SHP77 treated with DMSO at 0.1 percent for 48 hours (cell line): ENCODE results near the gene EDEM3.
"Not testable (repeated sequence)": the region's sequence is repeated elsewhere in the genome, so short reads cannot be mapped to it uniquely, and the experiment has no call there.

Experiments
- DNase-seq: peaks from one replicate; lab custom pipeline; 2025; lab: John Stamatoyannopoulos, UW

Gene EDEM3

GRCh38 chr1:184754476-184755225 lies at the start of gene EDEM3:
Gene EDEM3, minus strand, starts transcription at chr1:184754858. Its CDS starts 212 bp downstream, at chr1:184754646.
- DNase-seq, result peak; percentile 99

DNA sequence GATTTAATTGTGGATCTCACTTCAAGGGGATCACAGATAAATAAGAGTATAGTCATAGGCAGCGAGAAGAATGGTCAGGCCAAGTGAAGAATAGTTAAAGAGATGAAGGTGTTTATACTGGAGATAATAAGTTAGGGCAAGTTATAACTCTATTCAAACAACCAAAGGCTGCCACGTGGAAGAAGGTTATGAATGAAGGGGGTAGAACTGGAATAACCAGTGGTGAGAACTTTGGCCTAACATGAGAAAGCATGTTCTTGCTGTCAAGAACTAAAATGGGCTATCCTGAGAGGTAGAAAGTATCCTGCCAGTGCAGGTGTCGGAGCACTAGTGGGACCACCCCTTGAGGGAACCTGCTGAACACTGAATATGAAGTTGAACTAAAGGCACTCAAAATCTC lies 49.6 kb upstream of the EDEM3 start:
- no peak for DNase-seq

GRCh38 chr1:184803180-184803492 lies 48.5 kb upstream of the EDEM3 start:
- no peak for DNase-seq

DNA sequence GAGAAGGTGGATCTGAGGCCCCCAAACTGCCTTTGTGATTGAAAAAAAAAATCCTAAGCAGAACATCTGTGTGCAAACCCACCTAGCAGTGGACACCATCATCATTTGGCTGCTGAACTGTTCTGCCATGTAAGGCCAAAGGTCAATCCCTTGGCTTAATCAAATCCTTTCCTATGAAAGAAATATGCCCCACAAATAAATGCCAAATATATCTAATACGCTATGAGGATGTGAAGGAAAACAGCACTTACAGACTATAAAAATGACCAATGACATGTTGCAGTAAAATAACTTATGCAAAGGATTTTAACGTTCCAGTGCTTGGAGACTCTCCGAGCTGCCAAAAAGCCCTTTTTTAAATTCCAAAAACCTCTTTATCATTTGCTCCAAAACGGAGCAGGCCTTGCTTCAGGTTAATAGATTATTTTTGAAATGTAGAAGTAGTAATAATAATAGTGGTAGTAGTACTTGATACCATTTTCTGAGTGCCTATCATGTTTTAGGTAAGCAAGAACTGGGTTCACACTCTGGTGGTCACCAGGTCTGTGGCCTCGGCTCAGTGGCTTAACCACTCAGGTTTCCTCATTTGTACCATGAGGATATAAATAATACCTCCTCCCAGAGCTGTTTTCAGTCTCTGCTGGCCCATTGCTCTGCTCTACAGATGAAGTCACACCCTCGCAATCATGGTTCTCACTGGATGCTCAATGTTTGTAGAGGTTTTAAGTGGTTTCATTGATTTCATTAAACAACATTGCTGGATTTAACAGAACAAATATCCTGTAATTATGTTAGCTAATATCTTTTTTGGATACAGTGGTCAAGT lies 47.9 kb upstream of the EDEM3 start:
- DNase-seq, result peak; percentile 20

GRCh38 chr1:184801503-184801902 lies 46.8 kb upstream of the EDEM3 start:
- no peak for DNase-seq

DNA sequence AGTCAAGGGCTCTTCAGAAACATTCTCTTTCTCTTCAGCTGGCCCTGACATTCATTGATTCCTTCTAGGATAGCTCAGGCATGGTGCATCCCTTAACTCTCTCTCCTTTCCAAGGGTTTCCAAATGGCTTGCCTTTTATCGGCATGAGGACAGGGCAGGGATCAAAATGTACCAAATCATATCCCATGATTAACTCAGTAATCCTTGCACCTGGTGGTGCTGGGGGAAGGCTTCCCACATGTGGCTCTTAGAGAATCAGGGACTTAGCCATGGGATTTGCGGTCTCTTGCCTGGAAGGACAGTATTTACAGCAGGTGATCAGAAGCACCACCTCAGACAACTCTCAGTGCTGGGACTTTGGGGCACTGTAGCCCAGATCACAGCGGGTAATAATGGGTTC lies 46.2 kb upstream of the EDEM3 start:
- DNase-seq, result no peak

DNA sequence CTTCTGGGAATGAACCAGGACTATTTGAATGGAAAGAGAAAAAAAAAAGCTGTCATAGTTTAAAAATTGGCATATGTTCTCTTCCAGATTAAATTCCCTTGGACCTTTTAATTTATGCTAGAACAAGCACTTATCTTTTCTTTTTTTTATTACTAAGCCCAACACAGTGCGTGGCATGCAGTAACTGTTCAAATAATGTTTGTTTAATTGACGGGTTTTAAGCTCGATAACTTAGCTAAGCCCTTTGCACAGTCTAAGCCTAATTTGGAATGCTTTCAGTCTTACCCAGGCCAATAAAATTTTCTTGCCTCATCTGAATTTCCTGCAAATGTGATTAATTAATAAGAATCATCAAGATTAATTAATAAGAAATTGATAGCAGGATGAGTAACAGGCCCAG lies 39.3 kb upstream of the EDEM3 start:
- no peak for DNase-seq

GRCh38 chr1:184792450-184792969 lies 37.9 kb upstream of the EDEM3 start:
- no peak for DNase-seq

DNA sequence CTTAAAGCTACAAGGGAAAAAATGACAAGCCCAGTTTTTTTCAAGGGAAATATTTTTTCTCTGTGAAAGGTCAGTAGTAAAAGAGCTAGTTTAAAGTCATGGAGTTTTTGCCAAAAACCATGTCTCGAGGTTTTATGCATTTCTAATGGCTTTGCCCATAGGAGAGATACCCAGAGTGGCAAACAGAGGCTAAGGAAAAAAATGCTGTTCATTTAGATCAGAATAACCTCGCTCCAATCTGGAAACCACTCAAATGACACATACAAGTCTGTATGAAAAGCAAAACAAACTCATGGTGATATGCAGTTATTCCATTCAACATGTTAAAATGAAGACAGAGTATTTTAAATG lies 36.9 kb upstream of the EDEM3 start:
- no peak for DNase-seq

DNA sequence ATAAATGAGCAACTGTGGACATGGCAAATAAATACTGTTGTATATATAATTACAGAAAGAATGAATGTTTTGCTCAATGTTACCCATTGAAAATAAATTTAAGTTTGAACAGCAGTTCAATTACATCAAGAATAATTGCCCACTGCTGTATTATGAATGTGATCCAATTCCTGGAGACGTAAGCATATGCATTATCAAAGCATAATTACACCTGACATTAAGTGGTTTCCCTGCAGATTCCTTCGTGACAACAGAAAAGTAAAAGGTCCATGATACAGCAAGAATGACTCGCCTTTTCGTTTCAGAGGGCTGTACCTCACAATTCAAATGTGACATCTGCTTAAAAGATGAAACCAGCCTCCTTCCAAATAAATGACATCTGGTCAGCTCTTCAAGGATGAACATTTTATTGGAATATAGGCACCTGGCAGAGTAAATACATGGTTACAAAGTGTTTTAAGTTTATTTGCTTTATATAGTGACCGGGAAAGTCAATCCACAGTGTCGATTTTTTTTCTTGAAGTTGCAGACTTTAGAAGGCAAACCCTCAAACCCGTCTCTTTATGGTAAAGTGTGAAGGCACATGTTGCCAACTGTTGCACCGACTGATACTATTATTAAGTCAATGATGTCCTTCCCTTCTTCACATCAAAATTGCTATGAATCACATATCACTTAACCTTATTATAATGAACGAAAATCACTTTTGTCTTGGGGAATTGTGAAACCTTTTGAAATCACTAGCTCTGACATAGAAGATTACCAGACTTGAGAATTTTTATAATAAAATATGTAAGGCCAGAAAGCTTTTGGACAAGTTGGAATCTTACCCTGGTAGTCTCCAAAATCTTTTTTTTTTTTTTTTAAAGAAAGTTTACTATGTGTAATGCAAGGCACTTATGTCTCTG lies 36.2 kb upstream of the EDEM3 start:
- no peak for DNase-seq

GRCh38 chr1:184789884-184790283 lies 35.2 kb upstream of the EDEM3 start:
- no peak for DNase-seq

- no peak for DNase-seq
Observed at GRCh38 chr1:184788970-184789369, 34.3 kb upstream of the EDEM3 start.

DNA sequence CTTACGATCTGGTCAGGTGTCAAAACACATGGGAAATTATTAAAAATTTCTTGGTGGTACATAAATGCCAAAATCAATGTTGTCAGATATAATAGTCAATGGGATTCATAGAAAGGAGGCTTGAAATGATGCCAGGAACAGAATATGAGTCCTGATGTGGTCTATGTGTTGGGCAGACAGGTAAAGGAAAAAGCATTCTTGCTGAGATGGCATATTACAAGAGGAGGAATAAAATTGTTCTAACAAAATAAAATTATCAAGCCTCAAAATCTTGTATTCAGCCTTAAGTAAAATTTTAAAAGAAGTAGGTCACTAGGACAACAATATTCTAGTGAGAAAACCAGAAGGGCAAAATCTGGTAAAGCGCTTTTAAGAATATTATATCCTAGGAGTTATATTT lies 30.9 kb upstream of the EDEM3 start:
- DNase-seq, result no peak

GRCh38 chr1:184783723-184784122 lies 29.1 kb upstream of the EDEM3 start:
- not testable (repeated sequence) for DNase-seq

- no peak for DNase-seq
Observed at GRCh38 chr1:184781941-184782340, 27.3 kb upstream of the EDEM3 start.

DNA sequence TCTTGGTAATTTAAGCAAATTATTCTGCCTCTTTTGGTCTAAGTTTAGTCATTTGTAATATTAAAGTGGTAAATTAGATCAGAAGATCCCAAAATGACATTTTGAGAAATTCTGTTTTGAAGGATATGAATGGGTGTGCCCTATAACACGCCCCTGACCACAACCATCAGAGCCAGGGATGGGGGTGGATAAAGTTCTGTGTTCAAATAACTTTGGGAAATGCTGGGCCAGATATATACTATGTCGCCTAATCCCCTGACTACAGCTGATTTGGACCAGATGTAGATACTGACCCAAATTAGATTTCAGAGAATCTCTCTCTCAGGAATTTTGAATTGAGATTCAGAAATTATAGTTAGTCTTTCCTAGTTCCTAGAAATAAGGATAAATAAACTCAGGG lies 21.2 kb upstream of the EDEM3 start:
- DNase-seq, result no peak

DNA sequence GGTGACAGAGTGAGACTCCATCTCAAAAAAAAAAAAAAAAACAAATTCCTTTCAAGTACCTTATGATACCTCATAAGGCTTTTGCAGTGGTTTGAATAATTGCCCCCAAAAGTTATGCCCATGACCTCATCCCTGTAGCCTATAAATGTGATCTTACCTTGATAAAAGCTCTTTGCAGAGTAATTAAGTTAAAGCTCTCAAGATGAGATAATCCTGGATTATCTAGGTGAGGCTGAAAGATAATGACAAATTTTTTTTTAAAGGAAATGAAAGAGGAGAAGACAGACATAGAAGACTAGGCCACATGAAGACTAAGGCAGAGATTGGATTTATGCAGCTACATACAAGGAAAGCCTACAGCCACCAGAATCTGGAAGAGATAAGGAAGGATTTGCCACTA lies 20.7 kb upstream of the EDEM3 start:
- DNase-seq, result no peak

DNA sequence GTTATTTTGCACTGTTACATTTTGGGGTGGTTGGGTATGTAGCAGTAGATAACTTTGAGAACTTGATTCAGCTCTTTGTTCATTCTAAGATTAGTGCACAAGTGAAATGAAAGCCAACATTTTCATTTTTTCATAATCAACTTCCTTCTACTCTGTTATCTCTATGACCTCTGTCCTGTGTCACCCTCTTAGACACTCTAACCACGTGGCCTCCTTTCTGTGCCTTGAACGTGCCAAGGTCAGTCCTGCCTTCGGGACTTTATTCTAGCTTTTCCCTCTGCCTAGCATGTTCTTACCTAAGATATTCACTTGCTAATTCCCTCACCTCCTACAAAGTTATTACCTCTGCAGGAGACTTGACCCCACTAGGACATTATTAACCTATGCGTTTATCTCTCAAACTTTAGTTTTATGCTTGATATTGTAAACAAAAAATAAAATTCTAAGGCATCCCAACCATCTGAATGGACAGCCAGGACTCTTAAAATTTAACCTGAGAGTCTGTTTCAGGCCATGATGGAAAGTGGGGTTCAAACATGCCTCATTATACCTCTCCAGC lies 19.2 kb upstream of the EDEM3 start:
- DNase-seq, result no peak

GRCh38 chr1:184771190-184771691 lies 16.6 kb upstream of the EDEM3 start:
- DNase-seq, result no peak

DNA sequence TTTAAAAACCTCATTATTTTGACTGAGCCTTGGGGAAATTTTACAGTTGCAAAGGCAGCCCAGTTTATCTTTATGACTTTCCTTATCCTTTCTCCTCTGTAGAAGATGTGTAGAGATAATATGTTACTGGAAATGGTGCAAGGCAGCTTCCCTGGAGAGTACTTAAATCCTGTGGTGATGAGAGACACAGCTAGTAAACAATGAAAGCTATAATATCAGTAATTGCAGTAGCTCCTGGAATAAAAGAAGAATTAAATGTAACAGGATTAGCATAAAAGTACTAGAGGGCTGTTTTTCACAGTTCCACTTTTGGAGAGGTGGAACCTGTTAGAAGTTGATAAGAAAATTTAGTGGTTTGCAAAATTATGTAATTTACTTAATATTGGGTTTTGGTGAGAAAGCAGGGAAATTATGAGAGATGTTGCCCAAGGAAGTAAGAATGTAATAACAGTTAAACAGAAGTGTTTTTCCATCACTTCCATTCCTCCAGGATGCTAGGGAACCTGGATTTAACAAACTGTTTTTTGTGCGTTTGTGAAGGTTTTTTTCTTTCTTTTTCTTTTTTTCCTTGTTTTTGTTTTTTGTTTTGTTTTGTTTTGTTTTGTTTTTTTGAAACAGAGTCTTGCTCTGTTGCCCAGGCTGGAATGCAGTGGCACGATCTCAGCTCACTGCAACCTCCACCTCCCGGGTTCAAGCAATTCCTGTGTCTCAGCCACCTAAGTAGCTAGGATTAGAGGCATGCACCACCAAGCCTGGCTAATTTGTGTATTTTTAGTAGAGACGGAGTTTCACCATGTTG lies 15.7 kb upstream of the EDEM3 start:
- DNase-seq, result no peak

DNA sequence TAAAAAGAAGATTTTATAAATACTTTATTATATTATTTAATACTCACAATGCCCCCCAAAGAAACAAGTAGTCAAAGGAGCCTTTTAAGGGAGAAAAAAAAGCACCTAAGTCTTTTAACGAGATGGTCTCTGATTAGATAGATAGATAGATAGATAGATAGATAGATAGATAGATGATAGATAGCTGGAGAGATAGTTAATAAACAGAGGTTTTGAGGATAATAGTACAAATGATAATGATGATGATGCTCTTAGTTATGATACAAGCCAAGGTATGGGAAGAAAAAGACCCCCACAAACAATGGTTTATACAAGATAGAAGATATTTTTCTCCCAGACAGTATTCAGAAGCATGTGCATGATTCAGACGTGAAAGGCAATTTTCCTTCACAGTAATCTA lies 14.6 kb upstream of the EDEM3 start:
- no peak for DNase-seq
